GM21717 (cell line): Measurements from ENCODE around the gene TTL.
"Not testable (repeated sequence)": the region's sequence is repeated elsewhere in the genome, so short reads cannot be mapped to it uniquely, and the experiment has no call there.

Source experiments
- ATAC-seq: cut with Tn5 transposase; IDR thresholded peaks from one replicate; pipeline ENCODE4 v1.9.1; 2021; ENCODE audit warnings: mild to moderate bottlenecking, moderate library complexity; ENCODE audit not compliant: unreplicated experiment

Gene TTL

DNA sequence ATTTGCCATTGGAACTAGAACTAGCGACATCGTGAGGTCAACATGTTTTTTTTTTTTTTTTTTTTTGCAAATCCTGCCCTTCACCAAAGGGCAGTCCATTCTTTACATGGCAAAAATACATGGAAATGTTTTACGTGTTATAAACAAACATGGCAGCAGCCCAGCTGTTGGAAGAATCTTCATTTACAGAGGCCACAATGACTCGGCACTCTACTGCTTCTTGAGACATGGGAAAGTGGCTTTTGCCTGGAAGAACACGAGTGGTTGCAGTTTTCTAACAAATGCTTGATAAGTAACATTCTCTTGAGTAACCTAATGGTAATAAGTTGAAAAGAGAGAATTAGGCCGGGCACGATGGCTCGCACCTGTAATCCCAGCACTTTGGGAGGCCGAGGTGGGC lies 37.5 kb downstream of the TTL start:
- no peak for ATAC-seq

DNA sequence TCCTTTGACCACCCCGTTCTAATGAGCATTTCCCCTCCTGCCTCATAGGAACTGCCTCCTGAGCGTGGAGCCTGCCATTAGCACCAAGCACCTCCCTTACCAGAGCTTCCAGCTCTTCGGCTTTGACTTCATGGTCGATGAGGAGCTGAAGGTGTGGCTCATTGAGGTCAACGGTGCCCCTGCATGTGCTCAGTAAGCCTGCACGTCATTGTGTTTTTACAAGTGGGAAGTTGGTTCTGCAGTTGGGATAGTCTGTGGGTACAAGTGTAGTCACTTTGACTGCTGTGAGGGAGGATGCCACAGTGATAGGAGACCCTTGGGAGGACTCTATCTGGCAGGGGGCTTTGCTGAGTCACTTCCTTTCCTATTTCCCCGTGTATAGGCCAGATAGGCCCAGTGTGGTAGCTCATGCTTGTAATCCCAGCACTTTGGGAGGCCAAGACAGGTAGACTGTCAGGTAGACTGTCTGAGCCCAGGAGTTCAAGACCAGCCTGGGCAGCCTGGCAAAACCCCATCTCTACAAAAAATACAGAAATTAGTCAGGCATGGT lies 38.4 kb downstream of the TTL start:
- no peak for ATAC-seq

DNA sequence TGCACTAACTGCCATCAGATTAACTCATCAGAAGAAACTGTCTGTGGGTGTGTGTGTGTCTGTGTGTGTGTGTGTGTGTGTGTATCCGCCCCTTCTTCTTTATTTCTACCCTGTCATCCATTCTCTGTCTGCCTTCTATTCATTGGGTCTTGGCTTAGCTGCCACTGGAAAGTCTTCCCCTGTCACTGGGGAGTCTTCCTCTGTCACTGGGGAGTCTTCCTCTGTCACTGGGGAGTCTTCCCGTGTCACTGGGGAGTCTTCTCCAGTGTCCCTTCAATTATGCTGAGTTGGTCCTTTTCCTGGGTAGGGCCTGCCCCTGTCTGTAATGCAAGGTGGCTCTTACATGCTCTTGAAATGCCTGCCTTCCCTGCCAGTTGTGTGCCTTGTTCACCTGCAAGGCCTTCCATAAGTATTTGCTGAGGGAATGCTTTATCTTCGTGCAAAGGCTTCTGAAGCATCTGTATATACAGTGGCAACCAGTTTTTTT lies 41.4 kb downstream of the TTL start:
- ATAC-seq = no peak

- ATAC-seq = not testable (repeated sequence)
These were observed 42.3 kb downstream of the TTL start for GRCh38 chr2:112524276-112524675.

DNA sequence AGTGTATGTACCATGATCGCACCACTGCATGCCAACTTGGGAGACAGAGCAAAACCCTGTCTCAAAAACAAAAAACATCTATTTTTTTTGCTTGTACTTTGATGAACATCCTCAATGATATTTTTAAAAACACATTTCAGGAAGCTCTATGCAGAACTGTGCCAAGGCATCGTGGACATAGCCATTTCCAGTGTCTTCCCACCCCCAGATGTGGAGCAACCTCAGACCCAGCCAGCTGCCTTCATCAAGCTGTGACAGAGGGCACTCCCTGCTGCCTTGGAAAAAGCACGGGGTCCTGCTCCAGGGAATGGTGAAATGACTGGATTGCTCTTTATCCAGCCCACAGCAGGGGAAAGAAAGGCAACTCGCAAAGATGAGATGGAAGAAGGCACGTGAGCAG lies 46.6 kb downstream of the TTL start:
- no peak for ATAC-seq

DNA sequence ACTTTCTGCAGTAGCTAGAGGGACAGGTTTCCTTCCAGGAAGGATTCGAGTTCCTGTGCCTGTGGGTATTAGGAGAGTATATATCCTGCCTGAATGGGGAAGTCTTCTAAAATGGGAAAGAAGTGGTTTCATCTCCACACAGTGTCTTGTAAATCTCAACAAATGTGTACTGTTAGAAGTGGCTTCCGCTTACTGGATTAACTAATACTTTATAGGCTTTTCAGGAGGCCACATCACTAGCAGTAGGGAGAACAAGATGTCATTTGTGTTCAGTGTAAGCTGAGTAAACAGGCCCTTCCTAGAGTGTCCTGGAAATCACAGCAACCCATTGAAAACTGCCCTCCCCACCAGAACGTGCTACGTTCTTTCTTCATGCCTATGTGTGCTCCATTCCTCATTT lies 47.8 kb downstream of the TTL start:
- ATAC-seq = no peak

DNA sequence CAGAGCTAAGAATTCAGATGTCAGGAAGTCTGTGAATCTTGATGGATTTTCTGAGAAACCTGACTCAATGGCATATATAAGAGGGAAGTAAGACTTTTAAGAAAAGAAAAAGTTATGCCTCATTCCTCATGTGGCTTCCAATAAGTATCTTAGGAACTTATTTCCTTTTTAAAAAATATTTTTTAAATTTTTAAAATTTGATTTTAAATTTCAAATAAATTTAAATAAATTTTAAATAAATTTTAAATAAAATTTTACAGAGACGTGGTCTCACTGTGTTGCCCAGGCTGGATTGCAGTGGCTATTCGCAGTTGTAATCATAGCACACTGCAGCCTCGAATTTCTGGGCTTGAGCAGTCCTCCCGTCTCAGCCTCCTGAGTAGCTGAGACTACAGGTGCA lies 48.8 kb downstream of the TTL start:
- ATAC-seq = no peak

- ATAC-seq = no peak
These were observed 52.9 kb downstream of the TTL start for GRCh38 chr2:112534826-112535225.

DNA sequence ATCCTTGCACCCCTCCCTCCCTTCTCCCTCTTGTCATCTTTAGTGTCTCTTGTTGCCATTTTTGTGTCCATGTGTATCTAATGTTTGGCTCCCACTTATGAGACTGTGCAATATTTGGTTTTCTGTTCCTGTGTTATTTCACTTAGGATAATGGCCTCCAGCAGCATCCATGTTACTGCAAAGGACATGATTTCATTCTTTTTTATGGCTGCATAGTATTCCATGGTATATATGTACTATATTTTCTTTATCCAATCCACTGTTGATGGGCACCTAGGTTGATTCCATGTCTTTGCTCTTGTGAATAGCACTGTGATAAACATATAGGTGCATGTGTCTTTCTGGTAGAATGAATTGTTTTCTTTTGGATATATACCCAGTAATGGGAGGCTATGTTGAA lies 54.7 kb downstream of the TTL start:
- not testable (repeated sequence) for ATAC-seq

DNA sequence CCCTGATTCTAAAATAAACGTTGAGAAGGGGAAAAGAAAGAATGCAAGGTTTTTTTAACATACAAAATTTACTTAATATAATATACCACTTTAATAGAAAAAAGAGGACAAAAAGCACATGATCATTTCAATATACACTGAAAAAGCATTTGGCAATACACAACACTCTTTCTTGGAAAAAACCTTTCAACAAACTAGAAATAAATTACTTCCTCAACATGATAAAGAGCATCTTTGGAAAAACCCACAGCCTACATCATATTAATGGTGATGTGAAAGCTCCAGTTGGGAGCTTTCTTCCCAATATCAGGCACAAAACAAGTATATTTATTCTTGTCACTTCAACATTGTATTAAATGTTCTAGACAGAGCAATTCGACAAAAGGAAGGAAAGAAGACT lies 57.4 kb downstream of the TTL start:
- ATAC-seq = no peak

- no peak for ATAC-seq
These were observed 59.0 kb downstream of the TTL start for GRCh38 chr2:112540906-112541305.

- ATAC-seq = peak; percentile 65
These were observed 59.6 kb downstream of the TTL start for GRCh38 chr2:112541315-112542122.

- ATAC-seq = peak; percentile 81
These were observed 60.4 kb downstream of the TTL start, which contains the start of gene POLR1B for GRCh38 chr2:112542123-112542983. TSS of gene POLR1B (plus strand) at chr2:112542465. CDS start at chr2:112542495, 30 bp downstream.

DNA sequence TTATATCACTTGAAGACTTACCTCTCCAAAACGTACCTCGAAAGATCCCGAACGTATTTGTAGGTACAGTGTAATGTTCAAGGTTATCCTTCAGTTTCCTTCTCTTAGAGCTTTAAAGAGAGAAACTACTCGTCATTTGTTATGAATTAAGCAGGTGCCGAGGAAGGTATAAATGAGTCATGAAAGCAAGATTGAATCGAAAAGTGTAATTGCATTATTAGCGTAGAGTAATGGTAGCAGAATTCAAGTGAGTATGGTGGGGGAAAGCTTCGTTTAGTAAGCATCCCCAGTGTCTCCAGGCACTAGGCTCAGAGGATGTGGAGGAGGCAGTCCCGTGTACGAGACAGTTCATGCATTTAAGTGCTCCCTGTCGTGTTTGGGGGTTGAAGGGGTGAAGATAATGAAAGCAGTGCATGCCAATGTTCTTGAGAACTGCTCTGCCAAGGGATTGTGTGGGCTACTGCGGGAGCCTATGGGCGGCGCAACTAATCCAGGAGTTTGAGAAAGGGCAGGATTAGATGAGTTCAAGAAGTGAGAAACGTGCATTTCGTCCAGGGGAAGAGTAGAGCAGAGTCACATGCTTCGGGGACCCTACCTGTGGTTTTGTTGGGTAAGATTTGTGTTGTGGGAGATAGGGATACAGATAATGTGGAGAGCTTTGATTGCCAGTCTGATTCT lies 61.2 kb downstream of the TTL start:
- ATAC-seq = no peak

GRCh38 chr2:112547333-112547732 lies 65.4 kb downstream of the TTL start:
- no peak for ATAC-seq

GRCh38 chr2:112548980-112549379 lies 67.0 kb downstream of the TTL start:
- ATAC-seq = no peak

DNA sequence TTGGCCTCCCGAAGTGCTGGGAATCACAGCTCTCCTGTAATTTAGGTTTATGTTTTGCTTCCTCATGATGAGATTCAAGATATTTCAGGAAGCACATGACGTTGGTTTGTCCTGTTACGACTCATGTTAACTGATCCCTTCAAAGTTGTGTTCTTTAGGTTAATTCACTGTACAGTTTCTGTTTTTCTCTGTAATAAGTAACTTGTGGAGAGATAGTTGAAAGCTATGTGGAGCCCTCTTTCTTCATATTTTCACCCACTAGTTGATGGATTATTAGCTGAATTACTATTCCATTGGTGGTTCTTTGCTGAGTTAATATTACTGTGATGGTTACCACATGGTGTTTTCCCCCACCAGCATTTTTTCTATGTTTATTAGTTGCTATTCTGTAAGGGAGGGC lies 84.1 kb downstream of the TTL start:
- ATAC-seq = no peak

DNA sequence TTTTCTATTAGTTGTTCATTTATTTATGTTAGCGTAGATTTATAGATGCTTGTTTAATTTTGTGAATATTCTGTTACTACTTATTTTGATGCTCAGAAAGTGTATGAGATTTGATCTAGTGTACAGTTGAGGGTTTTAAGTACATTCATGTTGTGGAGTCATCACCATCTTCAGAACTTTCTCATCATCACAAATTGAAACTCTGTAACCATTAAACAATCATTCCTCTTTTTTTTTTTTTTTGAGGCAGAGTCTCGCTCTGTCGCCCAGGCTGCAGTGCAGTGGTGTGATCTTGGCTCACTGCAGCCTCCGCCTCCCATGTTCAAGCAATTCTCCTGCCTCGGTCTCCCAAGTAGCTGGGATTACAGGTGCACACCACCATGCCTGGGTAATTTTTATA lies 84.6 kb downstream of the TTL start:
- ATAC-seq = not testable (repeated sequence)

- ATAC-seq = no peak
These were observed 90.0 kb downstream of the TTL start for GRCh38 chr2:112572005-112572404.

DNA sequence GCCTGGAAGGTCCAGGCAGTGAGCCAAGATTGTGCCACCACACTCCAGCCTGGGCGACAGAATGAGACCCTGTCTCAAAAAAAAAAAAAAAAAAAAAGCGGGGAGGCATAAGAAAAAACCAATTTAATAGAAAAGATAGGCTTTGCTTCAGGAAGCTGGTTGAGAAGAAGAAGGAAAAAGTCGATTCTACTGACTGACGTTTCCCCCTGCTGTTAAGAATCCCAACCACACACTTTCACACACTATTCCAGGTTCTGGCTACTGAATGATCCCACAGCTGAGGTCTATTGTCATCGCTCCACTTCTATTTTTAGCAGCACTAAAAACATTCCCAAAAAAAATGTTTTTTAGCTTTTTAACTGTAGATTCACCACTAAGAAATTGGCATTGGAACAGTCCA lies 95.8 kb downstream of the TTL start:
- no peak for ATAC-seq

DNA sequence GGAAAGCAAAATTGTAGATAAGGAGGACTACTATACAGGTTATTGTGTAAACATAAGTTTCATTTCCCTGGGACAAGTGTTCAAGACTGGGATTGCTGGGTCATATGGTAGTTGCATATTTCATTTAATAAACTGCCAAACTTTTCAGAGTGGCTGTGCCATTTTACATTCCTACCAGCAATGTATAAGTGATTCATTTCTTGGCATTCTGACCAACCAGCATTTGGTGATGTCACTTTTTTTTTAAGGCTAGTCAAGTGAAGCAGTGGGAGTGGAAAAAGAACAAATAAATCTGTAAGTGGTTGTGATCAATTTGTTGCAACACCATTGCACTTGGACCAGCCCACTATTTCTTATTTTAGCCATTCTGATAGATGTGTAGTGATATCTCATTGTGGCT lies 97.3 kb downstream of the TTL start:
- ATAC-seq = no peak
